ENCODE data around the gene SMOC1. TPM values are rescaled to one million over a fixed set of nuclear protein-coding genes. Genes with fewer than 3 reads are reported as not detected.

Gene SMOC1
- total RNA-seq, 1 experiment from 2014 or later = 0.14 TPM

- CTCF ChIA-PET = no interaction called here
- no peak overlapping the region for H3K27ac Mint-ChIP-seq (ENCODE audit: unreplicated experiment)
- intact Hi-C loops (cut with micrococcal nuclease; ENCODE audit: unreplicated experiment) = no loop called here
Observed at GRCh38 chr14:70077005-70077404, 197.8 kb downstream of the SMOC1 start.

GRCh38 chr14:70077720-70078119 lies 198.5 kb downstream of the SMOC1 start:
- Mint-ChIP-seq H3K27ac (ENCODE audit: unreplicated experiment) (no peak overlapping the region), H3K4me1 (ENCODE audit: low read depth, unreplicated experiment) (peaks cover 12% of the 10 kb centered on the region), H3K36me3 (ENCODE audit: insufficient read depth, unreplicated experiment) (no peaks in the 10 kb centered on the region), H3K27me3 (ENCODE audit: insufficient read depth, unreplicated experiment) (peaks cover 6% of the 10 kb centered on the region), H3K4me3 (ENCODE audit: unreplicated experiment) (no peak overlapping the region), H3K9me3 (ENCODE audit: unreplicated experiment) (no peaks in the 10 kb centered on the region)
- ChIA-PET POLR2A (no interaction called here), CTCF (no interaction called here)
- no peak for TF ChIP-seq CTCF (IDR thresholded peaks at IDR 0.05; ENCODE audit: insufficient read depth in 1 of 2, low read depth in 1 of 2, low read length in 1 of 2, severe bottlenecking in 1 of 2, unreplicated experiment in 1 of 2)
- H3K36me3 ChIP-seq (ENCODE audit: control insufficient read depth, insufficient read depth, low read length) = no peaks in the 10 kb centered on the region
- peaks cover 5% of the 10 kb centered on the region for H3K4me1 ChIP-seq
- BruUV-seq (replicated peaks) = no TSS peak
- intact Hi-C loops (cut with micrococcal nuclease; ENCODE audit: unreplicated experiment) = no loop called here
- H3K4me3 ChIP-seq (ENCODE audit: low read depth, low read length) = no peak overlapping the region
- no peaks in the 10 kb centered on the region for H3K27me3 ChIP-seq (replicated peaks; ENCODE audit: control insufficient read depth, insufficient read depth, low read length)
- no peaks in the 10 kb centered on the region for H3K9me3 ChIP-seq
- DNase-seq = no peak

More at GRCh38 chr14:70077005-70077404, 197.8 kb downstream of the SMOC1 start:
- BruUV-seq (replicated peaks) = no TSS peak
- Mint-ChIP-seq H3K27me3 (ENCODE audit: insufficient read depth, unreplicated experiment) (peaks cover 3% of the 10 kb centered on the region), H3K9me3 (ENCODE audit: unreplicated experiment) (no peaks in the 10 kb centered on the region), H3K36me3 (ENCODE audit: insufficient read depth, unreplicated experiment) (no peaks in the 10 kb centered on the region), H3K4me1 (ENCODE audit: low read depth, unreplicated experiment) (peaks cover 12% of the 10 kb centered on the region), H3K4me3 (ENCODE audit: unreplicated experiment) (no peak overlapping the region)
- TF ChIP-seq CTCF (IDR thresholded peaks at IDR 0.05; ENCODE audit: insufficient read depth in 1 of 2, low read depth in 1 of 2, low read length in 1 of 2, severe bottlenecking in 1 of 2, unreplicated experiment in 1 of 2) = no peak
- no peaks in the 10 kb centered on the region for H3K9me3 ChIP-seq
- H3K4me3 ChIP-seq (ENCODE audit: low read depth, low read length) = no peak overlapping the region
- H3K4me1 ChIP-seq = peaks cover 5% of the 10 kb centered on the region
- POLR2A ChIA-PET = no interaction called here
- DNase-seq = no peak
- no peaks in the 10 kb centered on the region for H3K27me3 ChIP-seq (replicated peaks; ENCODE audit: control insufficient read depth, insufficient read depth, low read length)
- H3K36me3 ChIP-seq (ENCODE audit: control insufficient read depth, insufficient read depth, low read length) = no peaks in the 10 kb centered on the region

- no peaks in the 10 kb centered on the region for H3K27me3 ChIP-seq (replicated peaks; ENCODE audit: control insufficient read depth, insufficient read depth, low read length)
- peaks cover 6% of the 10 kb centered on the region for H3K27me3 Mint-ChIP-seq (ENCODE audit: insufficient read depth, unreplicated experiment)
- no peak overlapping the region for H3K27ac Mint-ChIP-seq (ENCODE audit: unreplicated experiment)
- ChIA-PET POLR2A (no interaction called here), CTCF (no interaction called here)
- H3K9me3 ChIP-seq = no peaks in the 10 kb centered on the region
- no peaks in the 10 kb centered on the region for H3K36me3 Mint-ChIP-seq (ENCODE audit: insufficient read depth, unreplicated experiment)
- H3K9me3 Mint-ChIP-seq (ENCODE audit: unreplicated experiment) = no peaks in the 10 kb centered on the region
- no peak overlapping the region for H3K4me3 Mint-ChIP-seq (ENCODE audit: unreplicated experiment)
- H3K4me1 Mint-ChIP-seq (ENCODE audit: low read depth, unreplicated experiment) = peaks cover 12% of the 10 kb centered on the region
- intact Hi-C loops (cut with micrococcal nuclease; ENCODE audit: unreplicated experiment) = no loop called here
- no peak overlapping the region for H3K4me3 ChIP-seq (ENCODE audit: low read depth, low read length)
- no peak for TF ChIP-seq CTCF (IDR thresholded peaks at IDR 0.05; ENCODE audit: insufficient read depth in 1 of 2, low read depth in 1 of 2, low read length in 1 of 2, severe bottlenecking in 1 of 2, unreplicated experiment in 1 of 2)
- no TSS peak for BruUV-seq (replicated peaks)
- H3K36me3 ChIP-seq (ENCODE audit: control insufficient read depth, insufficient read depth, low read length) = no peaks in the 10 kb centered on the region
- DNase-seq = no peak
- peaks cover 5% of the 10 kb centered on the region for H3K4me1 ChIP-seq
Observed at GRCh38 chr14:70078329-70078728, 199.1 kb downstream of the SMOC1 start.

All from Caco-2 (cell line).